Ovary (tissue), 3 donors: Measurements from ENCODE around the gene PLAA.

Source experiments
- CTCF ChIP-seq, 3 donors: fragments of 450-650 bp in 2 of 3; fragments of 200-600 bp in 1 of 3; IDR thresholded peaks; one replicate each; pipeline versions ENCODE4 v1.5.1 to v1.8.0; 2016 to 2022; ENCODE audit warnings: antibody characterized with exemption in 3 of 3, mild to moderate bottlenecking in 1 of 3
- POLR2A ChIP-seq: fragments of 450-650 bp; IDR thresholded peaks from one replicate; pipeline ENCODE4 v1.6.1; 2017; ENCODE audit warnings: antibody characterized with exemption, mild to moderate bottlenecking, moderate library complexity
- donor health status: DM: no; HTN: no; CAD: no.

GRCh38 chr9:26975728-26976707, 29.0 kb upstream of the PLAA start:
- TF ChIP-seq CTCF (IDR thresholded peaks at IDR 0.05), result no peak
- no peak for TF ChIP-seq POLR2A
